Heart left ventricle (tissue), 13 donors: ENCODE measurements around the gene LYAR.

Source experiments
- CTCF ChIP-seq, 12 donors: fragments of 200-600 bp; sonication (generic) in 4 of 12; IDR thresholded peaks; one replicate each; pipeline versions ENCODE4 v1.5.0 to v1.8.0; 2018 to 2022; ENCODE audit warnings: antibody characterized with exemption in 12 of 12, mild to moderate bottlenecking in 5 of 12
- POLR2A ChIP-seq, 2 donors: fragments of 450-650 bp; IDR thresholded peaks; one replicate each; pipeline ENCODE4 v1.6.1; 2017; ENCODE audit warnings: antibody characterized with exemption in 2 of 2, mild to moderate bottlenecking in 2 of 2, moderate library complexity in 2 of 2
- donor health status: ischemic (EF 13 %, LVEDD 7.1; RV severe dilation, severe dysfunction).
- donor health status: DM: no; HTN: yes; CAD: no.
- donor health status: DM: no; HTN: no; CAD: no.
- donor health status: ischemic (EF 25% LVEDD 6.9; RV normal size, moderate dysfunction).
- donor health status: ischemic (EF 25% LVEDD 5.7; RV mildly dilated, moderate dysfunction).
- donor health status: ischemic (EF 35%, LVEDD 5.7; RV mildly dilated, moderate dysfunction).
- donor health status: nonischemic (EF 11% LVEDD 7.7; RV severe dilation, severe dysfunction).
- donor health status: DM: yes; HTN: yes; CAD: no.
- donor health status: PGD.
- donor health status: ischemic (EF 29% LVEDD 5.4; RV normal size, mild dysfunction).
- donor health status: nonischemic (EF 23%, LVEDD 6.1; RV moderate dilation, normal function).

- TF ChIP-seq CTCF (IDR thresholded peaks at IDR 0.05) = no peak
- TF ChIP-seq POLR2A (IDR thresholded peaks at IDR 0.05) = no peak
These were observed 61.6 kb downstream of the LYAR start for GRCh38 chr4:4228356-4228668.
